Skeletal muscle tissue (tissue), 4 donors: ENCODE data around the gene JADE2. TPM values are rescaled to one million over a fixed set of nuclear protein-coding genes. Genes with fewer than 3 reads are reported as not detected.
A peak's percentile ranks its signal among the peaks of the same experiment; 100 is the strongest.
"Not testable (repeated sequence)": the region's sequence is repeated elsewhere in the genome, so short reads cannot be mapped to it uniquely, and the experiment has no call there.

Experiments used
- H3K27ac ChIP-seq: one replicate; pipeline ENCODE4 v1.7.0; 2013; ENCODE audit warnings: mild to moderate bottlenecking, low read depth, low read length, inconsistent platforms
- H3K27me3 ChIP-seq, 3 donors: one replicate each; pipeline ENCODE4 v1.7.0; 2013; ENCODE audit warnings: low read length in 3 of 3; ENCODE audit not compliant: control insufficient read depth in 3 of 3, insufficient read depth in 3 of 3
- H3K36me3 ChIP-seq, 3 donors: one replicate each; pipeline ENCODE4 v1.7.0; 2013; ENCODE audit warnings: low read length in 3 of 3; ENCODE audit not compliant: control insufficient read depth in 3 of 3, insufficient read depth in 3 of 3
- H3K4me1 ChIP-seq, 3 donors: one replicate each; pipeline ENCODE4 v1.7.0; 2013; ENCODE audit warnings: low read length in 3 of 3, mild to moderate bottlenecking in 3 of 3; ENCODE audit not compliant: control insufficient read depth in 3 of 3, insufficient read depth in 3 of 3
- H3K4me3 ChIP-seq, 3 donors: one replicate each; pipeline ENCODE4 v1.7.0; 2013; ENCODE audit warnings: low read length in 3 of 3
- H3K9ac ChIP-seq, 3 donors: one replicate each; pipeline ENCODE4 v1.7.0; 2013; ENCODE audit warnings: low read length in 3 of 3, mild to moderate bottlenecking in 3 of 3, moderate library complexity in 2 of 3, low read depth in 1 of 3
- H3K9me3 ChIP-seq, 3 donors: one replicate each; pipeline ENCODE4 v1.7.0; 2013; ENCODE audit warnings: low read length in 3 of 3; ENCODE audit not compliant: control insufficient read depth in 3 of 3
- total RNA-seq: library from RNA; depleted of rRNA; stranded (reverse); fragments of >200 nt; gene quantifications from one replicate; pipeline ENCODE4 v1.2.3, GENCODE V29; 2014
- donor health status: Osteomylitis.

JADE2 gene
- total RNA-seq, 1 donor from 2014 or later: 1.6 TPM

GRCh38 chr5:134551901-134552300 is 26.4 kb downstream of the JADE2 start:
- Histone ChIP-seq H3K9me3 (no peaks in the 10 kb centered on the region), H3K27ac (no peak overlapping the region)

GRCh38 chr5:134552301-134552700 is 26.8 kb downstream of the JADE2 start:
- H3K9me3 ChIP-seq: no peaks in the 10 kb centered on the region
- no peak overlapping the region for H3K27ac ChIP-seq
- no peaks in the 10 kb centered on the region for H3K27me3 ChIP-seq
- peaks cover 35 to 61% (median 61%) of the 10 kb centered on the region in 3 donors for H3K4me1 ChIP-seq
- H3K4me3 ChIP-seq: no peak overlapping the region
- peaks cover 13 to 34% (median 26%) of the 10 kb centered on the region in 3 donors for H3K36me3 ChIP-seq
- H3K9ac ChIP-seq: no peak overlapping the region

More at GRCh38 chr5:134551901-134552300, 26.4 kb downstream of the JADE2 start:
- no peak overlapping the region for H3K4me3 ChIP-seq
- peaks cover 13 to 33% (median 26%) of the 10 kb centered on the region in 3 donors for H3K36me3 ChIP-seq
- peaks cover 35 to 65% (median 64%) of the 10 kb centered on the region in 3 donors for H3K4me1 ChIP-seq
- H3K9ac ChIP-seq: no peak overlapping the region
- H3K27me3 ChIP-seq: no peaks in the 10 kb centered on the region

DNA sequence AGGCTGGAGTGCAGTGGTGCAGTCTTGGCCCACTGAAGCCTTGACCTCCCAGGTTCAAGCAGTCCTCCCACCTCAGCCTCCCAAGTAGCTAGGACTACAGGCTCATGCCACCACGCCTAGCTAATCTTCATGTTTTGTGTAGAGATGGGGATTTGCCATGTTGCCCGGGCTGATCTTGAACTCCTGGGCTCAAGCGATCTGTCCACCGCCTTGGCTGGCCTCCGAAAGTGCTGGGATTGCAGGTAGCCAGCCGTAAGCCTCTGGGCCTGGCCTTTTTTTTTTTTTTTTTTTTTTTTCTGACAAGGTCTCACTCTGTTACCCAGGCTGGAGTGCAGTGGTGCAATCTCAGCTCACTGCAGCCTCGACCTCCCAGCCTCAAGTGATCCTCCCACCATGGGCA is 27.2 kb downstream of the JADE2 start:
- H3K9ac ChIP-seq, H3K27me3 ChIP-seq, H3K9me3 ChIP-seq, H3K4me3 ChIP-seq, H3K27ac ChIP-seq: not testable (repeated sequence)
- H3K4me1 ChIP-seq: peaks cover 31 to 57% (median 57%) of the 10 kb centered on the region in 3 donors
- peaks cover 13 to 34% (median 26%) of the 10 kb centered on the region in 3 donors for H3K36me3 ChIP-seq

DNA sequence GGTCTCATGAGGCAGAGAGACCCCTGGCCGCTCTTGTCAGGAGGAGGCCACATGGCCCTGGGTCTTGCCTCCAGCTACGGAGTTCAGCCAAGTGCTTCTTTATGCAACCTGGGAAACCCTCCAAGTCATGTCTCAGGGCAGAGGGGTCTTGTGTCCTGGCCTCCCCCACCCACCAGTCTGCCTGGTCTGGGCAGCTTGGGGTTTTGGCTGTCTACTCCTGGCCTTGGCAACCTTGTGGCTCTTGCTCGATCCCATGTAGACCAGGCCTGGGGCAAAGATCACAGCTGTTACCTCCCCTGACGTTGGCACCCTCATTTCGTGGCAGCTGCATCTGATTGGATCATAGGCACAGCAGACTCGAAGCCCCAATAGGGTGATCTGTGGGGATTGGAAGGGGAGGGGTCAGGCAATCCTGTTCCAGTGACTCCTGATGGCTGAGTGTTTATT is 28.4 kb downstream of the JADE2 start:
- H3K27me3 ChIP-seq: no peaks in the 10 kb centered on the region
- peak overlapping the region in 1 of 3 donors; percentile 33 for H3K9ac ChIP-seq
- peak overlapping the region in 2 of 3 donors; percentile 13 to 36 for H3K4me3 ChIP-seq
- H3K36me3 ChIP-seq: peaks cover 9 to 26% (median 21%) of the 10 kb centered on the region in 3 donors
- H3K9me3 ChIP-seq: no peaks in the 10 kb centered on the region
- peak overlapping the region; percentile 33 for H3K27ac ChIP-seq
- peaks cover 23 to 46% (median 46%) of the 10 kb centered on the region in 3 donors for H3K4me1 ChIP-seq

DNA sequence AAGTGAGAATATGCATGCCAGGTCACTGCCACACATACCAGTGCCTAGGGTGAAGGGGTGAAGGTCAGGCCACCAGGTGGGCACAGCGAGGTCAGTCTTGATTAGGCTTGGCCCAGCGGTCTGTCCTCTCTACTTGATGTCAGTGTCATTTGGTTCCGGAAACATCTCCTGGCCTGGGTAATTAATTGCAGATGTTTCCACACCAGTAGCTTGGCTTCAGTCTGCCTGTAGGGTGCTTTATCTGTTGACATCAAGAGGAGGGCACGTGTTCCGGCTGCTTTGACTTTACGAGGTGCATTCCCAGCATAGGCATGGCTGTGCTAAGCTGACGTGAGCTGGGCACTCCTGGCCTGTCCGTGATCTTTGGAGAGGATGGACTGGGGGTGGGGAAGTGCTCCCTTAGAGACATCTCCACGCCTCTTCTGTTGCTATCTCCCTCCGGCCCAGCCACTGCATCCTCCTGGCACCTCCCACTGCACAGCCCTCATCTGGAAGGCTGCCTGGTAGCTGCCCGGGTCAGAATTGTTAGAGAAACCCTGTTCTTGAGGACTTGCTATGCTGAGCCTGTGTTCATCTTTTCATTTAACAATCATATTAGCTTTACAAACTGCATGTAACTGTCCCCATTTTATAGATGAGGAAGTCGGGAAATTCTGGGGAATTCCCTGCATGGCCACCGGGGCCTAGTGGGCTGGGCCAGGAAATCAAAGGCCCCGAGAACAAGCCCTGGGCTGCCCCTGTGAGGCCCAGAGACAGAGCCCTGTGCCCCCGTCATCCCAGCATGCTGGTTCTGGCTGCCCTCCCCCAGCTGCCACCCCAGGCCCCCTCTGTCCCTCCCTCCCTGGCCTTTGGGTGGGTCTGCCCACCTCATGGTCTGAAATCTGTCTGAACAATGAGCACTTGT is 29.1 kb downstream of the JADE2 start:
- Histone ChIP-seq H3K9me3 (no peaks in the 10 kb centered on the region), H3K4me1 (peaks cover 22 to 48% (median 43%) of the 10 kb centered on the region in 3 donors), H3K9ac (peak overlapping the region; percentile 10 to 57 (median 32)), H3K27ac (peak overlapping the region; percentile 33), H3K27me3 (no peaks in the 10 kb centered on the region), H3K4me3 (peak overlapping the region in 1 of 3 donors; percentile 36), H3K36me3 (peaks cover 14 to 26% (median 26%) of the 10 kb centered on the region in 3 donors)

- H3K27ac ChIP-seq: peak overlapping the region; percentile 33
- H3K4me1 ChIP-seq: peaks cover 20 to 48% (median 42%) of the 10 kb centered on the region in 3 donors
- no peak overlapping the region for H3K4me3 ChIP-seq
- H3K27me3 ChIP-seq: no peaks in the 10 kb centered on the region
- H3K36me3 ChIP-seq: peaks cover 19 to 32% (median 31%) of the 10 kb centered on the region in 3 donors
- H3K9me3 ChIP-seq: no peaks in the 10 kb centered on the region
- peak overlapping the region in 1 of 3 donors; percentile 57 for H3K9ac ChIP-seq
Observed at GRCh38 chr5:134555223-134555889, 29.9 kb downstream of the JADE2 start.

- H3K9me3 ChIP-seq: no peaks in the 10 kb centered on the region
- peak overlapping the region in 1 of 3 donors; percentile 57 for H3K9ac ChIP-seq
- H3K4me3 ChIP-seq: no peak overlapping the region
- peaks cover 24 to 37% (median 33%) of the 10 kb centered on the region in 3 donors for H3K36me3 ChIP-seq
- H3K27ac ChIP-seq: peak overlapping the region; percentile 33
- H3K27me3 ChIP-seq: no peaks in the 10 kb centered on the region
- H3K4me1 ChIP-seq: peaks cover 17 to 45% (median 37%) of the 10 kb centered on the region in 3 donors
Observed at GRCh38 chr5:134555890-134556311, 30.4 kb downstream of the JADE2 start.

DNA sequence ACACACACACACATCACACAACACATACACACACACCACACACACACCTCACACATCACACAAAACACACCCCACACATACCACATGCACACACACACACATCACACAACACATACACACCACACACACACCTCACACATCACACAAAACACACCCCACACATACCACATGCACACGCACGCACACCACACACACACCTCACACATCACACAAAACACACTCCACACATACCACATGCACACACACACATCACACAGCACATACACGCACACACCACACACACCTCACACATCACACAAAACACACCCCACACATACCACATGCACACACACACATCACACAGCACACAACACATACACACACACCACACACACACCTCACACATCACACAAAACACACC is 31.1 kb downstream of the JADE2 start:
- not testable (repeated sequence) for H3K9ac ChIP-seq, H3K27me3 ChIP-seq, H3K4me3 ChIP-seq, H3K27ac ChIP-seq, H3K9me3 ChIP-seq
- Histone ChIP-seq H3K4me1 (peaks cover 21 to 47% (median 37%) of the 10 kb centered on the region in 3 donors), H3K36me3 (peaks cover 30 to 43% (median 38%) of the 10 kb centered on the region in 3 donors)

GRCh38 chr5:134556994-134557393 is 31.5 kb downstream of the JADE2 start:
- Histone ChIP-seq H3K9ac (no peak overlapping the region), H3K27me3 (no peaks in the 10 kb centered on the region), H3K36me3 (peaks cover 31 to 45% (median 40%) of the 10 kb centered on the region in 3 donors), H3K4me3 (no peak overlapping the region), H3K27ac (no peak overlapping the region), H3K9me3 (no peaks in the 10 kb centered on the region), H3K4me1 (peaks cover 22 to 47% (median 37%) of the 10 kb centered on the region in 3 donors)
